K562 (cell line): Measurements from ENCODE around the gene ACVR1C. TPM values are rescaled to one million over a fixed set of nuclear protein-coding genes. Genes with fewer than 3 reads are reported as not detected.
"Not testable (repeated sequence)": the region's sequence is repeated elsewhere in the genome, so short reads cannot be mapped to it uniquely, and the experiment has no call there.

Experiments
- ATAC-seq: fragments of 200-7000 bp; cut with Tn5 transposase; 3 replicates; pipeline ENCODE4 v1.9.1; 2020; ENCODE audit warnings: moderate library complexity
- BruUV-seq: library from RNA; stranded (reverse); fragments of 400-500 nt; replicated peaks from 2 replicates; lab custom pipeline; 2021; lab: Mats Ljungman, UMichigan
- CTCF ChIA-PET: fragments of 300-600 bp; formaldehyde crosslinking; extraction: SDS; loops from one replicate; lab custom pipeline; 2021; ENCODE audit warnings: low intra/inter-chr PET ratio; lab: Yijun Ruan, JAX
- POLR2A ChIA-PET: fragments of 300-600, 350-650 bp; sonication (Branson Sonifier 250); formaldehyde crosslinking; extraction: SDS; loops from one replicate; lab custom pipeline; 2021; ENCODE audit warnings: antibody characterized with exemption, inconsistent platforms; lab: Yijun Ruan, JAX
- DNase-seq, 4 experiments: peaks; one replicate each; pipeline versions ENCODE4 v3.0.0 to v3.0.0-alpha.2; 2011 to 2018; ENCODE audit warnings: low spot score in 3 of 4, mixed read lengths in 3 of 4; ENCODE audit errors: extremely low read depth in 1 of 4
- FAIRE-seq: peaks from 2 replicates; lab custom pipeline; 2011; peaks lifted over from hg19 to GRCh38; lab: Jason Lieb, UNC
- H2AFZ ChIP-seq: 2 replicates; pipeline ENCODE4 v1.6.0; 2011; ENCODE audit warnings: low read depth, low read length, control low read depth, inconsistent platforms
- H3K27ac ChIP-seq: fragments of 200-600 bp; 3 replicates; pipeline ENCODE4 v1.8.0; 2011; ENCODE audit warnings: low read depth, mild to moderate bottlenecking, control low read depth, inconsistent platforms, low read length, moderate library complexity, mixed read lengths; ENCODE audit errors: extremely low read depth
- H3K27me3 ChIP-seq, 2 experiments: fragments of 300-600 bp in 1 of 2; 2 replicates in 1 of 2; 3 replicates in 1 of 2; pipeline versions ENCODE4 v1.6.0 to v1.8.0; 2011; ENCODE audit warnings: inconsistent platforms in 2 of 2, low read length in 2 of 2, mild to moderate bottlenecking in 1 of 2, mixed read lengths in 1 of 2, moderate library complexity in 1 of 2; ENCODE audit not compliant: control insufficient read depth in 2 of 2, insufficient read depth in 2 of 2
- H3K36me3 ChIP-seq: fragments of 300-600 bp; 3 replicates; pipeline ENCODE4 v1.8.0; 2011; ENCODE audit warnings: mild to moderate bottlenecking, low read length, inconsistent platforms; ENCODE audit not compliant: control insufficient read depth, insufficient read depth
- H3K4me1 ChIP-seq, 2 experiments: fragments of 200-600 bp in 1 of 2; replicated peaks in 1 of 2; 2 replicates in 1 of 2; 3 replicates in 1 of 2; pipeline versions ENCODE4 v1.5.1 to v1.8.0; 2011; ENCODE audit warnings: inconsistent platforms in 2 of 2, low read length in 2 of 2, mild to moderate bottlenecking in 1 of 2, mixed read lengths in 1 of 2, moderate library complexity in 1 of 2; ENCODE audit not compliant: control insufficient read depth in 2 of 2, insufficient read depth in 2 of 2
- H3K4me2 ChIP-seq: 2 replicates; pipeline ENCODE4 v1.6.1; 2011; ENCODE audit warnings: low read length, control low read depth, inconsistent platforms, mixed read lengths; ENCODE audit not compliant: insufficient read depth
- H3K4me3 ChIP-seq: fragments of 200-600 bp; sonication (generic), shearing (Covaris generic); 2 replicates; pipeline ENCODE4 v1.5.1; 2016; ENCODE audit warnings: control low read depth, inconsistent platforms
- H3K79me2 ChIP-seq: fragments of 200-600 bp; 3 replicates; pipeline ENCODE4 v1.8.0; 2011; ENCODE audit warnings: low read length, inconsistent platforms; ENCODE audit not compliant: control insufficient read depth, insufficient read depth
- H3K9ac ChIP-seq, 2 experiments: 2 replicates each; pipeline versions ENCODE4 v1.6.0 to v1.6.1; 2011; ENCODE audit warnings: low read depth in 2 of 2, low read length in 2 of 2, control low read depth in 1 of 2, inconsistent platforms in 1 of 2, mild to moderate bottlenecking in 1 of 2, mixed read lengths in 1 of 2; ENCODE audit not compliant: insufficient read depth in 1 of 2
- H3K9me1 ChIP-seq: one replicate; pipeline ENCODE4 v1.6.0; 2011; ENCODE audit warnings: inconsistent platforms, mild to moderate bottlenecking, low read length, moderate library complexity; ENCODE audit not compliant: control insufficient read depth, insufficient read depth
- H3K9me3 ChIP-seq: replicated peaks from 2 replicates; pipeline ENCODE4 v1.5.1; 2011; ENCODE audit warnings: low read depth, low read length, inconsistent platforms; ENCODE audit not compliant: control insufficient read depth, insufficient read depth
- H4K20me1 ChIP-seq: replicated peaks from 2 replicates; pipeline ENCODE4 v1.6.1; 2011; ENCODE audit warnings: low read length, inconsistent platforms, mixed read lengths; ENCODE audit not compliant: control insufficient read depth, insufficient read depth
- EP400 ChIP-seq: fragments of 450-650 bp; IDR thresholded peaks from 2 replicates; pipeline ENCODE4 v1.6.1; 2017; ENCODE audit warnings: antibody characterized with exemption, mild to moderate bottlenecking, moderate library complexity
- FOXA3 ChIP-seq, 2 experiments: fragments of 450-650 bp in 1 of 2; sonication (generic) in 1 of 2; formaldehyde crosslinking; IDR thresholded peaks in 1 of 2; conservative IDR thresholded peaks in 1 of 2; 2 replicates each; pipeline versions ENCODE4 v1.4.0 to v1.8.0; 2020 to 2022; ENCODE audit warnings: mild to moderate bottlenecking in 2 of 2, missing genetic modification reagents in 1 of 2
- GTF2E2 ChIP-seq: fragments of 200-800 bp; sonication (Bioruptor generic); IDR thresholded peaks from 2 replicates; pipeline ENCODE4 v1.6.1; 2016; ENCODE audit warnings: missing genetic modification characterization, missing compliant biosample characterization
- MAZ ChIP-seq, 2 experiments: fragments of 450-650 bp in 1 of 2; sonication (generic) in 1 of 2; formaldehyde crosslinking; IDR thresholded peaks in 1 of 2; conservative IDR thresholded peaks in 1 of 2; 2 replicates each; pipeline versions ENCODE4 v1.4.0 to v1.5.0; 2020; ENCODE audit warnings: mild to moderate bottlenecking in 1 of 2, missing genetic modification reagents in 1 of 2
- POLR2G ChIP-seq: fragments of 200-400 bp; formaldehyde crosslinking; IDR thresholded peaks from 2 replicates; pipeline ENCODE4 v1.6.1; 2017; ENCODE audit warnings: low read depth, mild to moderate bottlenecking, antibody characterized with exemption, low read length, moderate library complexity
- YY1 ChIP-seq, 3 experiments: IDR thresholded peaks; 2 replicates each; pipeline ENCODE4 v1.6.1; 2011; ENCODE audit warnings: low read length in 2 of 3, mild to moderate bottlenecking in 2 of 3, moderate library complexity in 2 of 3, borderline replicate concordance in 1 of 3, control low read depth in 1 of 3, low read depth in 1 of 3; ENCODE audit not compliant: insufficient read depth in 3 of 3, insufficient replicate concordance in 2 of 3, control insufficient read depth in 1 of 3, insufficient read length in 1 of 3; ENCODE audit errors: extremely low read depth in 1 of 3
- ZBTB1 ChIP-seq: sonication (generic); formaldehyde crosslinking; IDR thresholded peaks from 2 replicates; pipeline ENCODE4 v1.8.1; 2023; ENCODE audit warnings: missing genetic modification reagents, low read depth, mild to moderate bottlenecking, borderline replicate concordance
- WGBS: fragments of 100-300 bp; shearing (Covaris generic); methylation state at CpG from one replicate; pipeline ENCODE4 v1.1.6; 2016; ENCODE audit warnings: low coverage, mixed read lengths; ENCODE audit not compliant: insufficient coverage; ENCODE audit errors: missing lambda C conversion rate; 5-methylcytosine and 5-hydroxymethylcytosine counted together
- in situ Hi-C: fragments of 300-500 bp; cut with MboI; formaldehyde crosslinking; loops from 4 replicates; pipeline ENCODE4 v1.15.0; 2018; ENCODE audit warnings: inconsistent platforms, mixed read lengths
- intact Hi-C: fragments of 100-400 bp; cut with micrococcal nuclease; formaldehyde crosslinking; loops from 2 replicates; pipeline ENCODE4 v1.14.2; 2022
- polyA plus RNA-seq, 8 experiments: library from polyadenylated mRNA; depleted of rRNA in 4 of 8; stranded (reverse) in 5 of 8; unstranded in 3 of 8; fragments of >200 nt; fragmentation: Nextera tagmentation in 2 of 8; fragmentation: Illumina TruSeq in 1 of 8; extraction: Ambion mirVana in 2 of 8; extraction: Trizol in 1 of 8; gene quantifications; 2 replicates each; pipeline versions ENCODE4 v1.2.1 to v1.2.3, GENCODE V29; 2011 to 2014; ENCODE audit warnings: inconsistent platforms in 1 of 8, missing spikeins in 1 of 8
- total RNA-seq, 7 experiments: library from RNA; depleted of rRNA in 6 of 7; stranded (reverse); fragments of >200 nt in 6 of 7; fragmentation: Illumina TruSeq in 2 of 7; extraction: Trizol in 2 of 7; gene quantifications; 2 replicates each; pipeline versions ENCODE4 v1.2.1 to v1.2.3, GENCODE V29; 2011 to 2021; ENCODE audit warnings: low replicate concordance in 1 of 7
- TF ChIP-seq, protein P1 (sequence below), 3 experiments: IDR thresholded peaks in 2 of 3; conservative IDR thresholded peaks in 1 of 3; 2 replicates each; pipeline ENCODE4 v1.5.1; 2011 to 2012; ENCODE audit warnings: low read length in 3 of 3, mild to moderate bottlenecking in 3 of 3, control low read depth in 2 of 3, improper control_type of control experiment in 1 of 3, inconsistent platforms in 1 of 3, low read depth in 1 of 3, mixed read lengths in 1 of 3, moderate library complexity in 1 of 3; ENCODE audit not compliant: insufficient read depth in 2 of 3
- TF ChIP-seq, protein P2 (sequence below): IDR thresholded peaks from 3 replicates; pipeline ENCODE4 v1.6.1; 2011; ENCODE audit warnings: borderline replicate concordance, mild to moderate bottlenecking; ENCODE audit not compliant: insufficient read length, insufficient read depth

Gene ACVR1C
- total and polyA plus RNA-seq, 9 of the 15 experiments (the other 6 are each of a cell fraction or from before 2014, with no cell fraction given): 0.05 to 0.58 (median 0.28) TPM

DNA sequence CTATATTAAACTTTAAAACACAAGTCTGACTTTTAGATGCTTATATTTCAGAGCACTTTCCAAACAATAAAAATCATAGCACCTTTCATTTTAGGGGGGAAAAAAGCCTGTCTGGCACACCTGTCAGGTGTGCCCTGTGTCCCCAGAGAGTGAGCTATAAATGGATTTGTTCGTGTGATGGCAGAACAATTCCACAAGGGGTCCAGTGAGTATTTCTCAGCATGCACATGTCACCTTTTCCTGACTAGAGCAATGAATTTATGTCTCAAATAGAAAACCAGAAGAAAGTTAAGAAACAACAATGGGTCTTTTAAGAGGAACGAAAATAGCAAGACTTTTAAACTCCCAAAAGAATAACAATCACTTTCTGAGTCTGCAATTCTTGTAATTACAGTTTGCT lies 55.9 kb downstream of the ACVR1C start (continued):
- TF ChIP-seq, protein P1, sequence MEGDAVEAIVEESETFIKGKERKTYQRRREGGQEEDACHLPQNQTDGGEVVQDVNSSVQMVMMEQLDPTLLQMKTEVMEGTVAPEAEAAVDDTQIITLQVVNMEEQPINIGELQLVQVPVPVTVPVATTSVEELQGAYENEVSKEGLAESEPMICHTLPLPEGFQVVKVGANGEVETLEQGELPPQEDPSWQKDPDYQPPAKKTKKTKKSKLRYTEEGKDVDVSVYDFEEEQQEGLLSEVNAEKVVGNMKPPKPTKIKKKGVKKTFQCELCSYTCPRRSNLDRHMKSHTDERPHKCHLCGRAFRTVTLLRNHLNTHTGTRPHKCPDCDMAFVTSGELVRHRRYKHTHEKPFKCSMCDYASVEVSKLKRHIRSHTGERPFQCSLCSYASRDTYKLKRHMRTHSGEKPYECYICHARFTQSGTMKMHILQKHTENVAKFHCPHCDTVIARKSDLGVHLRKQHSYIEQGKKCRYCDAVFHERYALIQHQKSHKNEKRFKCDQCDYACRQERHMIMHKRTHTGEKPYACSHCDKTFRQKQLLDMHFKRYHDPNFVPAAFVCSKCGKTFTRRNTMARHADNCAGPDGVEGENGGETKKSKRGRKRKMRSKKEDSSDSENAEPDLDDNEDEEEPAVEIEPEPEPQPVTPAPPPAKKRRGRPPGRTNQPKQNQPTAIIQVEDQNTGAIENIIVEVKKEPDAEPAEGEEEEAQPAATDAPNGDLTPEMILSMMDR (IDR thresholded peaks at IDR 0.05 in 2 of 3, conservative IDR thresholded peaks at IDR 0.05 in 1 of 3; ENCODE audit: insufficient read depth in 2 of 3, low read depth in 1 of 3, low read length in 3 of 3): peak; percentile 39 to 45 (median 41); a peak in 3 of 6 replicates
- TF ChIP-seq ZBTB1 (no peak), GTF2E2 (no peak)
- TF ChIP-seq, protein P2, sequence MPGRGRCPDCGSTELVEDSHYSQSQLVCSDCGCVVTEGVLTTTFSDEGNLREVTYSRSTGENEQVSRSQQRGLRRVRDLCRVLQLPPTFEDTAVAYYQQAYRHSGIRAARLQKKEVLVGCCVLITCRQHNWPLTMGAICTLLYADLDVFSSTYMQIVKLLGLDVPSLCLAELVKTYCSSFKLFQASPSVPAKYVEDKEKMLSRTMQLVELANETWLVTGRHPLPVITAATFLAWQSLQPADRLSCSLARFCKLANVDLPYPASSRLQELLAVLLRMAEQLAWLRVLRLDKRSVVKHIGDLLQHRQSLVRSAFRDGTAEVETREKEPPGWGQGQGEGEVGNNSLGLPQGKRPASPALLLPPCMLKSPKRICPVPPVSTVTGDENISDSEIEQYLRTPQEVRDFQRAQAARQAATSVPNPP: no peak
- TF ChIP-seq, all 486 proteins: peak for 2

DNA sequence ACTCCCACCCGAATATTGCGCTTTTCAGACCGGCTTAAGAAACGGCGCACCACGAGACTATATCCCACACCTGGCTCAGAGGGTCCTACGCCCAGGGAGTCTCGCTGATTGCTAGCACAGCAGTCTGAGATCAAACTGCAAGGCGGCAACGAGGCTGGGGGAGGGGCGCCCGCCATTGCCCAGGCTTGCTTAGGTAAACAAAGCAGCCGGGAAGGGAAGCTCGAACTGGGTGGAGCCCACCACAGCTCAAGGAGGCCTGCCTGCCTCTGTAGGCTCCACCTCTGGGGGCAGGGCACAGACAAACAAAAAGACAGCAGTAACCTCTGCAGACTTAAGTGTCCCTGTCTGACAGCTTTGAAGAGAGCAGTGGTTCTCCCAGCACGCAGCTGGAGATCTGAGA lies 62.0 kb downstream of the ACVR1C start:
- POLR2A ChIA-PET: interaction anchor here (0.6 kb wide), 2 partner anchors 420 to 1221 kb away, joined by 3 read pairs; no protein-coding TSS in a partner anchor
- H3K9me1 ChIP-seq, H3K36me3 ChIP-seq, H3K9ac ChIP-seq, FAIRE-seq, BruUV-seq, H4K20me1 ChIP-seq, H3K4me3 ChIP-seq, H3K27me3 ChIP-seq, in situ Hi-C loops, intact Hi-C loops, ATAC-seq, H3K9me3 ChIP-seq, DNase-seq, H3K4me1 ChIP-seq, CTCF ChIA-PET, H3K79me2 ChIP-seq, H3K27ac ChIP-seq: not testable (repeated sequence)
- TF ChIP-seq FOXA3 (CRISPR knock-in tag; conservative IDR thresholded peaks at IDR 0.05 in 1 of 2, IDR thresholded peaks at IDR 0.05 in 1 of 2) (peak; percentile 83 to 85; a peak in 3 of 4 replicates), EP400 (0 out of 2 replicates have a peak, but pooled peaks have one; percentile 28), MAZ (CRISPR knock-in tag; conservative IDR thresholded peaks at IDR 0.05 in 1 of 2, IDR thresholded peaks at IDR 0.05 in 1 of 2) (0 out of 4 replicates have a peak, but pooled peaks of 1 of the 2 experiments have one; percentile 12), POLR2G (0 out of 2 replicates have a peak, but pooled peaks have one; percentile 36), YY1 (IDR thresholded peaks at IDR 0.05; ENCODE audit: borderline replicate concordance in 1 of 3, control insufficient read depth in 1 of 3, extremely low read depth in 1 of 3, insufficient read depth in 3 of 3, insufficient read length in 1 of 3, insufficient replicate concordance in 2 of 3, low read depth in 1 of 3, low read length in 2 of 3) (peak in 1 of 3 experiments; percentile 17)
- 0% methylated on average over 6 of the region's 15 CpGs for WGBS
- H2AFZ ChIP-seq: peak overlapping the region; percentile 77; the same call in 1 of the 2 replicates
- H3K4me2 ChIP-seq: peak overlapping the region; percentile 59; the same call in 1 of the 2 replicates
